NCI-H524 treated with DMSO at 0.1 percent for 48 hours (cell line): ENCODE measurements around the gene IGFBP4.

Experiments
- DNase-seq: peaks from one replicate; lab custom pipeline; 2025; lab: John Stamatoyannopoulos, UW

IGFBP4 gene

DNA sequence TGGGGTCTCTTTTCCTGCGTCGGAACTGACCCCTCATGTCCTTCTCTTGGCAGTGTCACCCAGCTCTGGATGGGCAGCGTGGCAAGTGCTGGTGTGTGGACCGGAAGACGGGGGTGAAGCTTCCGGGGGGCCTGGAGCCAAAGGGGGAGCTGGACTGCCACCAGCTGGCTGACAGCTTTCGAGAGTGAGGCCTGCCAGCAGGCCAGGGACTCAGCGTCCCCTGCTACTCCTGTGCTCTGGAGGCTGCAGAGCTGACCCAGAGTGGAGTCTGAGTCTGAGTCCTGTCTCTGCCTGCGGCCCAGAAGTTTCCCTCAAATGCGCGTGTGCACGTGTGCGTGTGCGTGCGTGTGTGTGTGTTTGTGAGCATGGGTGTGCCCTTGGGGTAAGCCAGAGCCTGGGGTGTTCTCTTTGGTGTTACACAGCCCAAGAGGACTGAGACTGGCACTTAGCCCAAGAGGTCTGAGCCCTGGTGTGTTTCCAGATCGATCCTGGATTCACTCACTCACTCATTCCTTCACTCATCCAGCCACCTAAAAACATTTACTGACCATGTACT is 13.2 kb downstream of the IGFBP4 start:
- DNase-seq: no peak

GRCh38 chr17:40457369-40457768 is 14.1 kb downstream of the IGFBP4 start:
- DNase-seq: no peak

DNA sequence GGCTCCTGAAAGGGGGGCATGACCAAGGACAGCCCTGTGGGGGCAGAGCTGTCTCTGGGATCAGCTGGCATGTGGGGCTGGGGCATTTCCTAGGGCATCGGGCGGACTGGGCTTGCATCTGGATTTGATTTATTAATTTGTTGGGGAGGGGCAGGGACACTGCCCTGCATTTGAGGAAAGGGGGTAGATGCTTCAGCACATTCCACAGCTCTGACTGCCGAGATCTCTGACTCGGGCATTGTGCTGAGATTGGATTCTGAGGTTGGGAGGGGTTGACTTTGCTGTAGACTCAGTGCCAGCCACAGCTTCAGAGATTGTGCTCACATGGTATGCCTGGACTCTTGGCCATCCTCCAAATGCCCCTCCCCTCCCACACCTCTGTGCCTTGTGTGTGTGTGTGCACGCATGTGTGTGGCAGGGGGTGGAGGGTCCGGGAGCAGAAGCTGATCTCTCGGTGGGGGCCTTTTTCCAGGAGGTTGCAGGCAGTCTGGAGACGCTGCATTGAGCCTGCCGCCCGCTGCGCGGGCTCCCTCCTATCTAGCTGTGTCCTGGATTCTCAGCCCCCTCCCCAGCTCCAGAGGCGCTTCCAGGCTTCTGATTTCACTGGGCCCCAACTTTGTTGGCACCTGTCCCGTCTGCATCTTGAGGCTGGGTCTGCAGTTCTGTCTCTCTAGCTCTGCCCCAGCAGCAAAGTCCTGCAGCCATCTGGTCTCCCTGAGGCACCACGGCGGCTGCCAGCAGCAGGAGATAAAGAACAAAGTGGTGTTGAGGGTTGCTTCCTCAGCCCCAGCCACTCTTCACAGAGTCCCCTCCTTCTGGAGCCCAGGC is 14.9 kb downstream of the IGFBP4 start:
- DNase-seq: no peak

DNA sequence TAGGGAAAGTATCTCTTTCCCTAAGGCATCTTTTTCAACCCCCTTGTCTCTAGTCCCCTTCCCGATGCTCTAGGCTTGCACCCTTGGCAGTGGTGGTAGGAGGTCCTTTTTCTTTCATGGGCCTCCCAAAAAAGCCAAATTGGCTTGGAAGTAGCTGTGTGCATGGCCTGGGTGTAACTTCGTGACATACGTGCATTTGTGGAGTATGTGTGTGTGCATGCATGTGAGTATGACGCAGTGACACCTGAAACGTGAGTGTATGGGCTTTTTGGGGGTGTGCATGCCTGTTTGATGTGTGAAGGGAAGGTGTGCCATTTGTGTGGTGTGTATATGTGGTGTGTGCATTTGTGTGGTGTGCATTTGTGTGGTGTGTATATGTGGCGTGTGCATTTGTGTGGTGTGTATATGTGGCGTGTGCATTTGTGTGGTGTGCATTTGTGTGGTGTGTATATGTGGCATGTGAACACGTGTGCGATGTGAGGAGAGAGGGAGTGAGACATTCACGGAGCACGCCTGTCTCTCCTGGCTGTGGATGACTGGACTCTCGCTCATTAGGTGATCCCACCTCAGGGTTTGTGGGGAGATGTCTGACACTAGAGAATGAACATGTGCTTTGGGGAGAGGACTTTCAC is 15.7 kb downstream of the IGFBP4 start:
- no peak for DNase-seq

- DNase-seq: no peak
These were observed 16.7 kb downstream of the IGFBP4 start for GRCh38 chr17:40459636-40460603.

DNA sequence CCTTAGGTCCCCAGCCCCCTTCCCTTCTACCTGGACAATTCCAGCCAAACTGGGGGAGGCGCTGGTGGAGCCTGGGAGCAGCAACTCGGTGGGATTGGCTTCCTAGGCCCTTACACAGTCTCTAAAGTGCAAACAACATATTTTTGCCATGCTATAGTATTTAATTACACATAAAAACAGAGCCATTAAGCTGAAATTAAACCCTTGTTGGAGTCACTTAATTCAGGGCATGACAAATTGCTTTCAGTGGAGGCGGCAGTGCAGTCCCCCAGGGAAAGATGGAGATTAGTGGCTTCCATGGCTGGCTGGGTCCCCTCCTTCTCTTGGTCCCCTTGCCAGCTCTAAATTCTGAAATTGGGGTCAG is 17.3 kb downstream of the IGFBP4 start:
- DNase-seq: no peak

- no peak for DNase-seq
These were observed 17.9 kb downstream of the IGFBP4 start for GRCh38 chr17:40460968-40461731.

DNA sequence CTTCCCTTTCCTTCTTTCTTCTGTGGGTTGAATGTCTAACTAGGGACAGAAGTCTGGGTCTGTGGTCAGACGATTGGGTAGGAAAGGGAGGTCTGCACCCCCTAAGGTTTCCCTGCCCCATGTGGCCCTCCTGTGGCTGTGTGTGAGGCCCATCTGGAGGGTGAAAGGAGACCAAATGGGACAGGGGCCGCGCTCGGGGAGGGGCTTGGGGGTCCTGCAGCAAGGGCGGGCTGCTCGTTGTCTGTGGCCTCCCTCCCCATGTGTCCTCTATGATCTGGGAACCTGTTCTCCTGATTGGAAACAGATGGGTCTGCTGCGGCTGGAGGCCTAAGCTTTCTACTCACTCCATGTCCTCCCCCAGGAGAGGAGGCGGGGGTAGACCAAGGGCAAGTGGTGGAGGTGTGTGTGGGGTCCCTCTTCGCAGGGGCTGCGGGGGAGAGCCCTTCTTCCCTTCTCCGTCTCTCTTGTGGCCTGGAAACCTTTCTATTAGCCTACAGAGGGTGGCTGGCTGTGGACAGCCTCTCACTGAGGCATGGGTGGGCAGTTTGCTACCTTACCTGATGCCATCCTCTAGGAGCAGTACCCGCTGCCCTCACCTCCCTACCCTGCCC is 18.6 kb downstream of the IGFBP4 start:
- DNase-seq: no peak

GRCh38 chr17:40462343-40463121 is 19.3 kb downstream of the IGFBP4 start:
- no peak for DNase-seq

- no peak for DNase-seq
These were observed 19.9 kb downstream of the IGFBP4 start for GRCh38 chr17:40463122-40463550.

DNA sequence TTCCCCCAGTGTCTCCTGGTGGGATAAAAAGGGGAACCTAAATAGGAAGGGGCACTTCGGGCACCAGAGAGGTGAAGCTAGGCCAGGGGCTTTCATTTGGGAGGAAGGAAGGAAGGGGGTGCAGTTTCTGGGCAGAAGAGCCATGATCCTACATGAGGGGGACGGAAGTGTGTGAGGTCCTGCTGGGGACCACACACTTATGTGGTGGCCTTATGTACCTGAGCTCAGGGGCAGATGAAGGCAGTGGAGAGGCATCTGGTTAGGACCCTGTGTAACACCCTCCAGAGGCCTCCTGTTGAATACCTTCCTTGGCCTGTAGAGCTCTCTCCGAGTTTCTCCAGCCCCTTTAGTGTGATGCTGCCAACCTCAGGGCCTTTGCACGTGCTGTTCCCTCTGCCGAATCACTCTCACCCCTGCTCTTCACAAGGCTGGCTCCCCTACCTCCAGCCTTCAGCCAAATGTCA is 21.2 kb downstream of the IGFBP4 start:
- DNase-seq: no peak

DNA sequence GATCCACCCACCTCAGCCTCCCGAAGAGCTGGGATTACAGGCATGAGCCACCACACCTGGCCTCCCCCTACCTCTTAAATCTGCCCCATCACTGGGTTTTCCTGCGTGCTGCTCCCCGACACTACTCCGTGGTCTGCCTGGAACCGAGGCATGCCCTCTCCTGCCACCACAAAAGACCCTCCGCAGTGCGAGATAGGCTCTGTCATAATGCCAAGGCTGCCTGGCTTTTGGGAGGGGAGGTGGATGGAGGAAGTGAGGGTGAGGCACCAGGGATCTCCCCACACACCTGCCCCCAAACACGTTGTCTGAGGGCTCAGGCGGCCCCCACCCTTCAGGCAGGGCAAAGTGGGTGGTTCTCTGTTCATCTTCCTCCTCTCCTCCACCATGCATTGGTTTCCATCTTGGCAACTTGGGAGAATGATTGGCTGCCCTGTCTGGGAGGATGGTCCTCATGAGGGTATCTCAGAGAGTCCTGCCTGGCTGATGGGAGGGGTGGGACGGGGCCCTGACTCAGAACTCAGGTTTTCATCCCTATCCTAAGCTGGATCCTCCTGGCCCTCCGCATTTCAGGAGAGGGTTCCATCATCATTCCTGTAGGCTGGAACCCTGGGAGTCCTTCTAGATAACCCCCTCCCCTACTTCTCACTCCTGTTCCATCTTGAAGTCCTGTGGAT is 23.2 kb downstream of the IGFBP4 start:
- DNase-seq: no peak

DNA sequence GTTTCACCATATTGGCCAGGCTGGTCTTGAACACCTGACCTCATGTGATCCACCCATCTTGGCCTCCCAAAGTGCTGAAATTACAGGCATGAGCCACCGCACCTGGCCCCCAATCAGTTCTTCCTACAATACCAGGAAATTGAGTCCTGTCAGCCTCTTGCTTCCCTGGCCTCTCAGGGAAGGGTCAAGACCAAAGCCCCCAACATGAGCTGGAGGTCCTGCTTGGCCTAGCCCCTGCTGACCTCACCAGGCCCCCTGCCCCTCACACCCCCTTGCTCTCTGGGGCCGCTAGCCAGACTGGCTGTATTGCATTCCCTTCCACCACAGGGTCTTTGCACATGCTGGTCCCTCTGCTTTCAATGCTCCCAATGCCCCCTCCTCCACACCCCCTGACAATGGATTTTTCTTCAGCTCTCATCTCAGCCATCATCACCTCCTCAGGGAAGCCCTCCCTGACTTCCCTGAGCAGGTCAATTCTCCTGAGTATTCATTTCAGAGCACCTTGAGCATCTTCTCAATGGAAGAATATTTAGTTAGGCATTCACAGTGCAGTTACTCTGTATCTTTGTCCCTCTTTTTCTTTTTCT is 24.1 kb downstream of the IGFBP4 start:
- no peak for DNase-seq

DNA sequence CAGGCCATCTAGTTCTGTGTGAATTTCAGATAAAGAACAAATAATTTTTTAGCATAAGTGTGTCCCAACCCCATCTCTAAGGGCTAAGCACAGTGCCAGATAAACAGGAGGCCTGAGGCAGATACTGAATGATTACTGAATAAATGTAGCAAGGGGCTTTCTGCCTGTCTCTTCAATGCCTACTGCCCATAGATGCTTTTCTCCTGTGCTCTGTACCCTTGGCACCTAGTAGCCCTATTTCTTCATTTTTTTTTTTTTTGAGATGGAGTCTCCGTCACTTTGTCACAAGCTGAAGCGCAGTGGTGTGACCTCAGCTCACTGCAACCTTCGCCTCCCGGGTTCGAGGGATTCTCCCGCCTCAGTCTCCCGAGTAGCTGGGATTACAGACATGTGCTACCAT is 25.3 kb downstream of the IGFBP4 start:
- DNase-seq: no peak

GRCh38 chr17:40469805-40470675 is 26.8 kb downstream of the IGFBP4 start:
- DNase-seq: no peak

DNA sequence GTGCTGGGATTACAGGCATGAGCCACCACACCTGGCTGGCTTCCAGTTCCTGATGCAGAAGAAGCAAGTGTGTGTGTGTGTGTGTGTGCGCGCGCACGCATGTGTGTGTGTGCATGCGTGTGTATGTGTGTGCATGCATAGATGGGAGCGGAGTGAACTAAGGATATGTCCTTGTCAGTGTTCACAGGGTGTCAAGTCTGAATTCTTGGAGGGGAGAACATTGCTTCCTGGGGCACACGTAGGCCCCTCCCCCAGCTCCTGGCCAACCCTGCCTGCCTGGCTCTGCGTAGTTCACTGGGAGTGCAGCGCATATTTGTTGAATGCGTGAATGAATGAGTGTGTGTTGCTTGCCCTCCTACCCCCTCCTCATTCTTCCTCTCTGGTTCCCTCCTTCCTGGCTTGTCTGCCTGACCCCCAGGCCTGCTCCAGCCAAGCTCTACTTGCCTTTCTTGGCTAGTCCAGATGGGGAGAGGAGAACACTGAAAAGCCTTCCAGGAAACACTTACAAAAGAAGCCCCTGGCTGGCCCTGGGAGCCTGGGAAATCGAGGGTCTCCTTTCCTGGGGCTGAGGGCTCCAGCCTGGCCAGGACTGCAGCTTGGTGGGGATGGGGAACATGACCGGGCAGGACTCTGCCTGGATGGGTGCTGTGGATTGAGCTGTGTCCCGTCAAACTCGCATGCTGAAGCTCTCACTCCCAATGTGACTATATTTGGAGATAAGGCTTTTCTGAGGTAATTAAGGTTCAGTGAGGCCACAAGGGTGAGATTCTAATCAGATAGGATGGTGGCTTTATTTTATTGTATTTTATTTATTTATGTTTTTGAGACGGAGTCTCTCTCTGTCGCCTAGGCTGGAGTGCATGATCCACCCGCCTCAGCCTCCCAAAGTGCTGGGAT is 27.9 kb downstream of the IGFBP4 start:
- DNase-seq: no peak
